Activated naive CD8-positive, alpha-beta T cell treated with anti-CD3 and anti-CD28 coated beads for 36 hours (primary cell): ENCODE results near the gene SPOCK1. TPM values are rescaled to one million over a fixed set of nuclear protein-coding genes. Genes with fewer than 3 reads are reported as not detected.

Experiments
- DNase-seq: peaks from one replicate; pipeline ENCODE4 v3.0.0; 2021
- H3K27ac Mint-ChIP-seq: one replicate; pipeline ENCODE4 v1.8.0; 2022; ENCODE audit warnings: mild to moderate bottlenecking, moderate library complexity, mixed read lengths
- H3K27me3 Mint-ChIP-seq: one replicate; pipeline ENCODE4 v1.8.0; 2022; ENCODE audit warnings: mild to moderate bottlenecking, mixed read lengths
- H3K36me3 Mint-ChIP-seq: one replicate; pipeline ENCODE4 v1.8.0; 2021; ENCODE audit warnings: mild to moderate bottlenecking, mixed read lengths
- H3K4me1 Mint-ChIP-seq: one replicate; pipeline ENCODE4 v1.8.0; 2021; ENCODE audit warnings: mixed read lengths
- H3K4me3 Mint-ChIP-seq: one replicate; pipeline ENCODE4 v1.8.0; 2022; ENCODE audit warnings: mild to moderate bottlenecking, moderate library complexity, mixed read lengths
- H3K9me3 Mint-ChIP-seq: one replicate; pipeline ENCODE4 v1.8.0; 2022; ENCODE audit warnings: mixed read lengths
- total RNA-seq, 2 experiments: library from RNA; stranded (reverse); gene quantifications; one replicate each; pipeline ENCODE4 v1.2.3, GENCODE V29; 2021

The SPOCK1 gene
- total RNA-seq, 2 experiments from 2014 or later: 0.12 TPM; not detected in 1

- H3K4me1 Mint-ChIP-seq: no peaks in the 10 kb centered on the region
- H3K27ac Mint-ChIP-seq: no peak overlapping the region
- H3K36me3 Mint-ChIP-seq: no peaks in the 10 kb centered on the region
- no peak overlapping the region for H3K4me3 Mint-ChIP-seq
- H3K27me3 Mint-ChIP-seq: peaks cover 13% of the 10 kb centered on the region
- no peaks in the 10 kb centered on the region for H3K9me3 Mint-ChIP-seq
- no peak for DNase-seq
These were observed 283.9 kb downstream of the SPOCK1 start for GRCh38 chr5:137215261-137215660.

- no peaks in the 10 kb centered on the region for H3K9me3 Mint-ChIP-seq
- DNase-seq: no peak
- H3K4me1 Mint-ChIP-seq: no peaks in the 10 kb centered on the region
- no peak overlapping the region for H3K4me3 Mint-ChIP-seq
- no peaks in the 10 kb centered on the region for H3K36me3 Mint-ChIP-seq
- H3K27ac Mint-ChIP-seq: no peak overlapping the region
- peaks cover 8% of the 10 kb centered on the region for H3K27me3 Mint-ChIP-seq
These were observed 284.5 kb downstream of the SPOCK1 start for GRCh38 chr5:137214446-137215189.

GRCh38 chr5:137212471-137212870, 286.7 kb downstream of the SPOCK1 start:
- H3K4me3 Mint-ChIP-seq: no peak overlapping the region
- no peaks in the 10 kb centered on the region for H3K36me3 Mint-ChIP-seq
- no peak for DNase-seq
- no peak overlapping the region for H3K27ac Mint-ChIP-seq
- H3K9me3 Mint-ChIP-seq: no peaks in the 10 kb centered on the region
- peaks cover 13% of the 10 kb centered on the region for H3K27me3 Mint-ChIP-seq
- H3K4me1 Mint-ChIP-seq: no peaks in the 10 kb centered on the region

- Mint-ChIP-seq H3K27ac (no peak overlapping the region), H3K27me3 (peaks cover 21% of the 10 kb centered on the region), H3K4me1 (no peaks in the 10 kb centered on the region), H3K36me3 (no peaks in the 10 kb centered on the region), H3K9me3 (no peaks in the 10 kb centered on the region), H3K4me3 (no peak overlapping the region)
- no peak for DNase-seq
These were observed 289.8 kb downstream of the SPOCK1 start for GRCh38 chr5:137209232-137209809.

- Mint-ChIP-seq H3K4me1 (no peaks in the 10 kb centered on the region), H3K4me3 (no peak overlapping the region), H3K27ac (no peak overlapping the region), H3K9me3 (no peaks in the 10 kb centered on the region), H3K27me3 (peaks cover 18% of the 10 kb centered on the region), H3K36me3 (no peaks in the 10 kb centered on the region)
- DNase-seq: no peak
These were observed 291.9 kb downstream of the SPOCK1 start for GRCh38 chr5:137207023-137207760.

GRCh38 chr5:137206030-137206715, 293.0 kb downstream of the SPOCK1 start:
- DNase-seq: no peak
- Mint-ChIP-seq H3K27ac (no peak overlapping the region), H3K9me3 (no peaks in the 10 kb centered on the region), H3K36me3 (no peaks in the 10 kb centered on the region), H3K27me3 (peaks cover 14% of the 10 kb centered on the region), H3K4me1 (no peaks in the 10 kb centered on the region), H3K4me3 (no peak overlapping the region)

GRCh38 chr5:137205231-137206027, 293.7 kb downstream of the SPOCK1 start:
- H3K4me1 Mint-ChIP-seq: no peaks in the 10 kb centered on the region
- no peak for DNase-seq
- no peaks in the 10 kb centered on the region for H3K36me3 Mint-ChIP-seq
- peaks cover 14% of the 10 kb centered on the region for H3K27me3 Mint-ChIP-seq
- no peaks in the 10 kb centered on the region for H3K9me3 Mint-ChIP-seq
- H3K27ac Mint-ChIP-seq: no peak overlapping the region
- no peak overlapping the region for H3K4me3 Mint-ChIP-seq

- Mint-ChIP-seq H3K9me3 (no peaks in the 10 kb centered on the region), H3K36me3 (no peaks in the 10 kb centered on the region), H3K4me3 (no peak overlapping the region), H3K4me1 (no peaks in the 10 kb centered on the region), H3K27me3 (peaks cover 11% of the 10 kb centered on the region), H3K27ac (no peak overlapping the region)
- no peak for DNase-seq
These were observed 296.0 kb downstream of the SPOCK1 start for GRCh38 chr5:137203011-137203632.

- Mint-ChIP-seq H3K4me1 (no peaks in the 10 kb centered on the region), H3K27me3 (peaks cover 7% of the 10 kb centered on the region), H3K27ac (no peak overlapping the region), H3K9me3 (no peaks in the 10 kb centered on the region), H3K36me3 (no peaks in the 10 kb centered on the region), H3K4me3 (no peak overlapping the region)
- no peak for DNase-seq
These were observed 297.2 kb downstream of the SPOCK1 start for GRCh38 chr5:137201876-137202275.

GRCh38 chr5:137200906-137201700, 298.0 kb downstream of the SPOCK1 start:
- Mint-ChIP-seq H3K4me3 (no peak overlapping the region), H3K27ac (no peak overlapping the region), H3K36me3 (no peaks in the 10 kb centered on the region), H3K4me1 (no peaks in the 10 kb centered on the region), H3K27me3 (peaks cover 7% of the 10 kb centered on the region), H3K9me3 (no peaks in the 10 kb centered on the region)
- DNase-seq: no peak

- H3K27ac Mint-ChIP-seq: no peak overlapping the region
These were observed 299.2 kb downstream of the SPOCK1 start for GRCh38 chr5:137199966-137200365.

GRCh38 chr5:137199201-137199600, 299.9 kb downstream of the SPOCK1 start:
- H3K27ac Mint-ChIP-seq: no peak overlapping the region

More at GRCh38 chr5:137199966-137200365, 299.2 kb downstream of the SPOCK1 start:
- H3K27me3 Mint-ChIP-seq: peaks cover 7% of the 10 kb centered on the region
- DNase-seq: no peak
- H3K4me3 Mint-ChIP-seq: no peak overlapping the region
- H3K4me1 Mint-ChIP-seq: no peaks in the 10 kb centered on the region
- H3K9me3 Mint-ChIP-seq: no peaks in the 10 kb centered on the region
- H3K36me3 Mint-ChIP-seq: no peaks in the 10 kb centered on the region

GRCh38 chr5:137195483-137195882, 303.6 kb downstream of the SPOCK1 start:
- Mint-ChIP-seq H3K27me3 (peaks cover 5% of the 10 kb centered on the region), H3K36me3 (no peaks in the 10 kb centered on the region), H3K27ac (no peak overlapping the region), H3K9me3 (no peaks in the 10 kb centered on the region), H3K4me3 (no peak overlapping the region), H3K4me1 (no peaks in the 10 kb centered on the region)
- no peak for DNase-seq

More at GRCh38 chr5:137199201-137199600, 299.9 kb downstream of the SPOCK1 start:
- H3K4me3 Mint-ChIP-seq: no peak overlapping the region
- H3K36me3 Mint-ChIP-seq: no peaks in the 10 kb centered on the region
- H3K27me3 Mint-ChIP-seq: no peaks in the 10 kb centered on the region
- H3K9me3 Mint-ChIP-seq: no peaks in the 10 kb centered on the region
- H3K4me1 Mint-ChIP-seq: no peaks in the 10 kb centered on the region
- DNase-seq: no peak
